ENCODE data around the gene ASMT.
"Not testable (repeated sequence)": the region's sequence is repeated elsewhere in the genome, so short reads cannot be mapped to it uniquely, and the experiment has no call there.

ASMT gene

GRCh38 chrX:1623691-1624090 lies 8.8 kb downstream of the ASMT start:
- Histone ChIP-seq H3K4me3 (no peak overlapping the region), H3K27ac (no peak overlapping the region)
- no peak for TF ChIP-seq CTCF (IDR thresholded peaks at IDR 0.05)
- no peak for DNase-seq (ENCODE audit: low spot score)

GRCh38 chrX:1624158-1624860 lies 9.4 kb downstream of the ASMT start:
- DNase-seq (ENCODE audit: low spot score); H3K4me3 ChIP-seq; H3K27ac ChIP-seq: not testable (repeated sequence)

GRCh38 chrX:1624861-1625215 lies 10.0 kb downstream of the ASMT start:
- not testable (repeated sequence) for DNase-seq (ENCODE audit: low spot score); H3K27ac ChIP-seq; H3K4me3 ChIP-seq

GRCh38 chrX:1629244-1629643 lies 14.4 kb downstream of the ASMT start:
- DNase-seq (ENCODE audit: low spot score), result no peak
- no peak for TF ChIP-seq CTCF (IDR thresholded peaks at IDR 0.05)
- Histone ChIP-seq H3K27ac (no peak overlapping the region), H3K4me3 (no peak overlapping the region)

GRCh38 chrX:1646009-1646408 lies 31.1 kb downstream of the ASMT start:
- TF ChIP-seq CTCF (IDR thresholded peaks at IDR 0.05), result no peak

GRCh38 chrX:1649621-1650020 lies 34.8 kb downstream of the ASMT start:
- DNase-seq (ENCODE audit: low spot score), result no peak
- H3K4me3 ChIP-seq, result no peak overlapping the region
- no peak for TF ChIP-seq CTCF (IDR thresholded peaks at IDR 0.05)
- no peak overlapping the region for H3K27ac ChIP-seq

More at GRCh38 chrX:1646009-1646408, 31.1 kb downstream of the ASMT start:
- Histone ChIP-seq H3K4me3 (no peak overlapping the region), H3K27ac (no peak overlapping the region)
- no peak for DNase-seq (ENCODE audit: low spot score)

- not testable (repeated sequence) for DNase-seq (ENCODE audit: low spot score); H3K27ac ChIP-seq; H3K4me3 ChIP-seq
- peak; percentile 75 for TF ChIP-seq CTCF (IDR thresholded peaks at IDR 0.05)
These were observed 37.4 kb downstream of the ASMT start for GRCh38 chrX:1652011-1652811.

- Histone ChIP-seq H3K4me3 (no peak overlapping the region), H3K27ac (no peak overlapping the region)
- no peak for DNase-seq (ENCODE audit: low spot score)
- no peak for TF ChIP-seq CTCF (IDR thresholded peaks at IDR 0.05)
These were observed 41.5 kb downstream of the ASMT start for GRCh38 chrX:1656379-1656778.
